ENCODE measurements around the gene LIN52. TPM values are rescaled to one million over a fixed set of nuclear protein-coding genes. Genes with fewer than 3 reads are reported as not detected.

LIN52 gene
- total and polyA plus RNA-seq, 4 donors, result 7.1 to 13.7 (median 8.2) TPM

DNA sequence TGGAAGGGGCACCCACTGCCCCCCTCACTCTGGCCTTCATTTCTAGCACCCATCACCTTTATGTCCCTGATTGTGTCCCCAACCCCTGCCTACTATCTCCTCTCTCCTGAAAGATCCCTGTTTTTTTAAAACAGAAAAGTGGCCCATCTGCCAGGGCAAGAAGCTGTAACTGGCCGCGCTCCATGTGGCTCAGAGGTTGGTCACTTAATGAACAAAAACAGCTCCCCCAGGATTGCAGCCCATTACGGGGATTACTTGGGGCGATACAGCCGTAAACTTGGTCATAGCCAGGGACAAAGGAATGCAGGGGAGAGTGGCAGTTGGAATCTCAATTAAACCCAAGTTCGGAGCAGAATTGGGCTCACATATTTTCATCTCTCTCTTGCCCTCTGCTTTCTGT, 119.7 kb downstream of the LIN52 start:
- ATAC-seq (ENCODE audit: insufficient read depth, low FRiP score) (no peak), DNase-seq (no peak)

DNA sequence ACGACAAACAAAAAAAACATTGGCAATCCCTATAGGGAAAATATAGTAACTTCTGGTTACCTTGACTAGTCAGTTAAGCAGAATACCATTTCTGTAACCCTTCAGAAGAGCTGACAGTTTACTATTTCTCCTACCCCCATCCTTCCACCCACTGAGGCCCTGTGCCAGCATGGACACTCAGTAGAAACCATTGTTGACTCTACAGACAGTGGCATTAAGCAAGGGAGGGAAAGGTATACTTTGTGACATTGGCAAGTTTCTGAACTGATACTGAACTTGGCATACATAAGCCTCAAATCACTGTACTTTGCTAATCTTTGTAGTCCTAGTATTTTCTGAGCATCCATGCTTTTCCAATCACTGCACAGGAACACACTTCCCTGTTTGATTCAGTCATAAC, 121.1 kb downstream of the LIN52 start:
- WGBS, 2 donors, result 90 to 95% methylated on average over 1 of the region's 1 CpG
- H3K9me3 ChIP-seq (ENCODE audit: control insufficient read depth in 4 of 4, insufficient read depth in 3 of 4, low read length in 3 of 4), result no peaks in the 10 kb centered on the region
- no peak overlapping the region for H3K27ac ChIP-seq (ENCODE audit: low read depth in 1 of 2, low read length in 1 of 2)
- H3K4me3 ChIP-seq, result no peak overlapping the region
- no peaks in the 10 kb centered on the region for H3K27me3 ChIP-seq (ENCODE audit: control insufficient read depth in 3 of 3, insufficient read depth in 3 of 3, low read length in 2 of 3)
- peaks cover 0 to 8% (median 7%) of the 10 kb centered on the region in 4 donors for H3K36me3 ChIP-seq (ENCODE audit: control insufficient read depth in 4 of 4, insufficient read depth in 4 of 4, low read length in 4 of 4)
- no peak for DNase-seq
- no peak for ATAC-seq (ENCODE audit: insufficient read depth, low FRiP score)
- TF ChIP-seq, protein P1, sequence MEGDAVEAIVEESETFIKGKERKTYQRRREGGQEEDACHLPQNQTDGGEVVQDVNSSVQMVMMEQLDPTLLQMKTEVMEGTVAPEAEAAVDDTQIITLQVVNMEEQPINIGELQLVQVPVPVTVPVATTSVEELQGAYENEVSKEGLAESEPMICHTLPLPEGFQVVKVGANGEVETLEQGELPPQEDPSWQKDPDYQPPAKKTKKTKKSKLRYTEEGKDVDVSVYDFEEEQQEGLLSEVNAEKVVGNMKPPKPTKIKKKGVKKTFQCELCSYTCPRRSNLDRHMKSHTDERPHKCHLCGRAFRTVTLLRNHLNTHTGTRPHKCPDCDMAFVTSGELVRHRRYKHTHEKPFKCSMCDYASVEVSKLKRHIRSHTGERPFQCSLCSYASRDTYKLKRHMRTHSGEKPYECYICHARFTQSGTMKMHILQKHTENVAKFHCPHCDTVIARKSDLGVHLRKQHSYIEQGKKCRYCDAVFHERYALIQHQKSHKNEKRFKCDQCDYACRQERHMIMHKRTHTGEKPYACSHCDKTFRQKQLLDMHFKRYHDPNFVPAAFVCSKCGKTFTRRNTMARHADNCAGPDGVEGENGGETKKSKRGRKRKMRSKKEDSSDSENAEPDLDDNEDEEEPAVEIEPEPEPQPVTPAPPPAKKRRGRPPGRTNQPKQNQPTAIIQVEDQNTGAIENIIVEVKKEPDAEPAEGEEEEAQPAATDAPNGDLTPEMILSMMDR (IDR thresholded peaks at IDR 0.05; ENCODE audit: control extremely low read depth, extremely low read depth), result no peak
- H3K9ac ChIP-seq (ENCODE audit: insufficient read depth in 1 of 2, low read length in 2 of 2), result no peak overlapping the region
- H3K4me1 ChIP-seq (ENCODE audit: control insufficient read depth in 5 of 5, insufficient read depth in 5 of 5, low read length in 5 of 5), result no peaks in the 10 kb centered on the region

More for the DNA sequence above, 119.7 kb downstream of the LIN52 start:
- no peak overlapping the region for H3K4me3 ChIP-seq
- no peak overlapping the region for H3K27ac ChIP-seq (ENCODE audit: low read depth in 1 of 2, low read length in 1 of 2)
- no peaks in the 10 kb centered on the region for H3K27me3 ChIP-seq (ENCODE audit: control insufficient read depth in 3 of 3, insufficient read depth in 3 of 3, low read length in 2 of 3)
- H3K36me3 ChIP-seq (ENCODE audit: control insufficient read depth in 4 of 4, insufficient read depth in 4 of 4, low read length in 4 of 4), result peaks cover 2 to 13% (median 7%) of the 10 kb centered on the region in 4 donors
- 95% methylated on average over 6 of the region's 6 CpGs for WGBS, 2 donors
- no peaks in the 10 kb centered on the region for H3K4me1 ChIP-seq (ENCODE audit: control insufficient read depth in 5 of 5, insufficient read depth in 5 of 5, low read length in 5 of 5)
- TF ChIP-seq, protein P1 (IDR thresholded peaks at IDR 0.05; ENCODE audit: control extremely low read depth, extremely low read depth), result no peak
- no peaks in the 10 kb centered on the region for H3K9me3 ChIP-seq (ENCODE audit: control insufficient read depth in 4 of 4, insufficient read depth in 3 of 4, low read length in 3 of 4)
- no peak overlapping the region for H3K9ac ChIP-seq (ENCODE audit: insufficient read depth in 1 of 2, low read length in 2 of 2)

DNA sequence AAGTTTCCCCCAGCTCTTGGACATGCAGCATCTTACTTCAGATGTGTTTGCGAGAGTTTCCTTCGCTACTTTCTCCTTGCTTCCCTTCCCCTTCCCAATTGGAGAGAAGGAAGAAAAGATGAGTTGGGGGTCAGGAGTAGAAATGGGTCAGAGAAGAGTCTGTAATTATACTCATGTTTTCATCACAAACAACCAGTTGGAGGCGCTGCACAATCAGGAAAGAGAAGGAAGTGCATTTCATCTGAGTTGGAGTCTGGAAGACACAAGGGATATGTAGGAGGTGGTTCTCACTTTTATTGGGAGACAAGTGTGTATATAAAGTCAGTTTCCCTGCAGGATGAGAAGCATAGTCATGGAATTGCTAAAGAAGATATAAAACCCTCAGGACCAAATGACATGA, 123.2 kb downstream of the LIN52 start:
- H3K9me3 ChIP-seq (ENCODE audit: control insufficient read depth in 4 of 4, insufficient read depth in 3 of 4, low read length in 3 of 4), result no peaks in the 10 kb centered on the region
- no peak overlapping the region for H3K27ac ChIP-seq (ENCODE audit: low read depth in 1 of 2, low read length in 1 of 2)
- no peak overlapping the region for H3K9ac ChIP-seq (ENCODE audit: insufficient read depth in 1 of 2, low read length in 2 of 2)
- 83 to 84% methylated on average over 3 of the region's 3 CpGs for WGBS, 2 donors
- H3K4me1 ChIP-seq (ENCODE audit: control insufficient read depth in 5 of 5, insufficient read depth in 5 of 5, low read length in 5 of 5), result no peaks in the 10 kb centered on the region
- ATAC-seq (ENCODE audit: insufficient read depth, low FRiP score) (no peak), DNase-seq (no peak)
- H3K27me3 ChIP-seq (ENCODE audit: control insufficient read depth in 3 of 3, insufficient read depth in 3 of 3, low read length in 2 of 3), result peaks cover 0 to 3% (median 0%) of the 10 kb centered on the region in 3 donors
- peaks cover 0 to 7% (median 5%) of the 10 kb centered on the region in 4 donors for H3K36me3 ChIP-seq (ENCODE audit: control insufficient read depth in 4 of 4, insufficient read depth in 4 of 4, low read length in 4 of 4)
- TF ChIP-seq, protein P1 (IDR thresholded peaks at IDR 0.05; ENCODE audit: control extremely low read depth, extremely low read depth), result no peak
- no peak overlapping the region for H3K4me3 ChIP-seq

DNA sequence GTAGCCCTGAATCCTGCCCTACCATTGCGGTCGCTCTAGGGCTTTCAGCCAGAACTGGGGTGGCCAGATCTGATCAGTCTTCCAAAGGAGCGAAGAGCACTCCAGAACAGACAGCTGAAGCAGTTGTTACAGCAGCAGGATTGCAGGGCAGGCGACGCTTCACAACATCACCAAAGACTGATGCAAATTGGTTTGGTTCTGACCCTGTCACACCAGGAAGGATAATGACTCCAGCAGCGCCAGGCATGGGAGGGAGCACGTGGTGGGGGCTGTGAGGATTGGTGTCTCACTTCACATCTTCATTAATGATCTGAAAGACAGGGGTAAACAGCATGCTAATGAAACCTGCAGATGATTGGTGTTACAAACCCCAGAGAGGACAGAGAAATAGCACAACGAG, 123.9 kb downstream of the LIN52 start:
- 77 to 84% methylated on average over 8 of the region's 8 CpGs for WGBS, 2 donors
- no peaks in the 10 kb centered on the region for H3K9me3 ChIP-seq (ENCODE audit: control insufficient read depth in 4 of 4, insufficient read depth in 3 of 4, low read length in 3 of 4)
- no peak for DNase-seq
- ATAC-seq (ENCODE audit: insufficient read depth, low FRiP score), result no peak
- H3K4me3 ChIP-seq, result no peak overlapping the region
- TF ChIP-seq, protein P1 (IDR thresholded peaks at IDR 0.05; ENCODE audit: control extremely low read depth, extremely low read depth), result no peak
- peaks cover 0 to 3% (median 0%) of the 10 kb centered on the region in 3 donors for H3K27me3 ChIP-seq (ENCODE audit: control insufficient read depth in 3 of 3, insufficient read depth in 3 of 3, low read length in 2 of 3)
- peaks cover 0 to 5% (median under 1%) of the 10 kb centered on the region in 4 donors for H3K36me3 ChIP-seq (ENCODE audit: control insufficient read depth in 4 of 4, insufficient read depth in 4 of 4, low read length in 4 of 4)
- no peak overlapping the region for H3K27ac ChIP-seq (ENCODE audit: low read depth in 1 of 2, low read length in 1 of 2)
- no peaks in the 10 kb centered on the region for H3K4me1 ChIP-seq (ENCODE audit: control insufficient read depth in 5 of 5, insufficient read depth in 5 of 5, low read length in 5 of 5)
- no peak overlapping the region for H3K9ac ChIP-seq (ENCODE audit: insufficient read depth in 1 of 2, low read length in 2 of 2)
